Body of pancreas (tissue), 4 donors: ENCODE measurements around the gene OSMR.

ENCODE experiments used
- CTCF ChIP-seq, 7 experiments: fragments of 450-650 bp in 4 of 7; fragments of 200-600 bp in 3 of 7; sonication (generic) in 3 of 7; IDR thresholded peaks; one replicate each; pipeline ENCODE4 v1.5.1; 2016 to 2019; ENCODE audit warnings: antibody characterized with exemption in 7 of 7
- POLR2A ChIP-seq, 3 donors: fragments of 450-650 bp; IDR thresholded peaks; one replicate each; pipeline ENCODE4 v1.6.1; 2016; ENCODE audit warnings: antibody characterized with exemption in 3 of 3, mild to moderate bottlenecking in 2 of 3

DNA sequence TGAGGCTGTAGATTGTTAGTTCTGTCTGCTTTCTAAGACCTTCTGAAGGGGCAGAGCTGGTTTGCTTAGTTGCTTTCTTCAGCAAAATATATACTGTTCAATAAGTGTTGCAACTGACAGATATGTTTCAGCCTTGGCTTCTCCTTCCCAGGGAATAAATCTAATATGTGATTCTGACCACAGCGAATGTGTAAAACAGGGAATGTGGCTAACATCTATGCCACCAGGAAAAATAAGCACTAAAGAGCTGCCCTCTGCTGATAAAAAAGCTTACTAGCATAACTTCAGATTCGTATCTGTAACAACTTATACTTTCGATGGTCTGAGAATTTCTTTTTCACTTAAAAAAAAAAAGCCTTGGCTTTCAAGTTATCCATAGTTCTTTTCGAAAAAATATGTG, 13.0 kb upstream of the OSMR start:
- TF ChIP-seq CTCF (IDR thresholded peaks at IDR 0.05) (no peak), POLR2A (IDR thresholded peaks at IDR 0.05) (no peak)
